ENCODE results near the gene ESYT1.

The ESYT1 gene

GRCh38 chr12:56158029-56158925, 30.2 kb downstream of the ESYT1 start, which contains the start of gene MYL6:
Gene MYL6 (plus strand): TSS chr12:56158359. CDS start chr12:56158402, 43 bp downstream.
- Histone ChIP-seq H3K9me3 (ENCODE audit: control insufficient read depth, low read length) (no peaks in the 10 kb centered on the region), H3K27ac (ENCODE audit: low read depth, low read length, severe bottlenecking) (peak within 1 kb of the TSS; percentile 88), H3K4me3 (ENCODE audit: extremely low read depth, insufficient read depth, low read length, poor library complexity, severe bottlenecking) (peak within 1 kb of the TSS; percentile 99), H3K4me1 (ENCODE audit: control insufficient read depth, insufficient read depth, low read length, poor library complexity, severe bottlenecking) (peaks cover 31% of the 10 kb centered on the region), H3K36me3 (ENCODE audit: control insufficient read depth, insufficient read depth, low read length) (peaks cover 73% of the 10 kb centered on the region)
- 1% methylated on average over 19 to 20 of the region's 30 CpGs for WGBS, 2 experiments (ENCODE audit: insufficient coverage in 2 of 2)

DNA sequence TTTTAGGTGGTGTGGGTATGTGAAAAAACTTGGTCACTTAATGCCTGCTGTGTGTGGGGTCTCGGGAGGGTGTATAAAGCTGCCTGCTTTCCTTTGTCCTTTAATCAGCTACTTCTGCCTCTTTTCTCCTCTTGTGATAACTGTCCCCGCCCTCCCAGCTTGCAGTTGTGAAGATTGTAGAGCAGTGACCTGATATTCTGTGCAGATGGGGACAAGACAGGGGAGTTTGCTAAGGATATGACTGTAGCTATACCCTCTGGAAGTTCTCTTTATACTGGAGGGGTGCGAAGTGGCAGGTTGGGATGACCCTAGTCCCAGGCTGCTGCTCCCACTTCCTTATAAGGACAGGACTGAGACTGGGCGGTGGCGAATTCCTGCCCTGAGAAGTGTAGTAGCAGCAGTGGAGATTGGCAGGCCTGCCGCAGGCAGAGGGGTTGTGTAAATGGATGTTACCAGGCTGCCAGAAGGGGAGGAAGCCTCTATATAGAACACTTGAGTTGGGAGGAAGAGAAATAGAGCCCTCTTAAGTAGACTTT, 30.9 kb downstream of the ESYT1 start:
- Histone ChIP-seq H3K27ac (ENCODE audit: low read depth, low read length, severe bottlenecking) (peak overlapping the region; percentile 88), H3K36me3 (ENCODE audit: control insufficient read depth, insufficient read depth, low read length) (peaks cover 78% of the 10 kb centered on the region), H3K4me3 (ENCODE audit: extremely low read depth, insufficient read depth, low read length, poor library complexity, severe bottlenecking) (peak overlapping the region; percentile 99), H3K9me3 (ENCODE audit: control insufficient read depth, low read length) (no peaks in the 10 kb centered on the region), H3K4me1 (ENCODE audit: control insufficient read depth, insufficient read depth, low read length, poor library complexity, severe bottlenecking) (peaks cover 25% of the 10 kb centered on the region)
- 0% methylated on average over 1 to 5 of the region's 6 CpGs for WGBS, 2 experiments (ENCODE audit: insufficient coverage in 2 of 2)

GRCh38 chr12:56159482-56160192, 31.6 kb downstream of the ESYT1 start:
- WGBS, 2 experiments (ENCODE audit: insufficient coverage in 2 of 2): 60 to 75% methylated on average over 6 to 7 of the region's 8 CpGs
- Histone ChIP-seq H3K9me3 (ENCODE audit: control insufficient read depth, low read length) (no peaks in the 10 kb centered on the region), H3K4me3 (ENCODE audit: extremely low read depth, insufficient read depth, low read length, poor library complexity, severe bottlenecking) (peak overlapping the region; percentile 99), H3K36me3 (ENCODE audit: control insufficient read depth, insufficient read depth, low read length) (peaks cover 82% of the 10 kb centered on the region), H3K4me1 (ENCODE audit: control insufficient read depth, insufficient read depth, low read length, poor library complexity, severe bottlenecking) (peaks cover 25% of the 10 kb centered on the region), H3K27ac (ENCODE audit: low read depth, low read length, severe bottlenecking) (peak overlapping the region; percentile 88)

DNA sequence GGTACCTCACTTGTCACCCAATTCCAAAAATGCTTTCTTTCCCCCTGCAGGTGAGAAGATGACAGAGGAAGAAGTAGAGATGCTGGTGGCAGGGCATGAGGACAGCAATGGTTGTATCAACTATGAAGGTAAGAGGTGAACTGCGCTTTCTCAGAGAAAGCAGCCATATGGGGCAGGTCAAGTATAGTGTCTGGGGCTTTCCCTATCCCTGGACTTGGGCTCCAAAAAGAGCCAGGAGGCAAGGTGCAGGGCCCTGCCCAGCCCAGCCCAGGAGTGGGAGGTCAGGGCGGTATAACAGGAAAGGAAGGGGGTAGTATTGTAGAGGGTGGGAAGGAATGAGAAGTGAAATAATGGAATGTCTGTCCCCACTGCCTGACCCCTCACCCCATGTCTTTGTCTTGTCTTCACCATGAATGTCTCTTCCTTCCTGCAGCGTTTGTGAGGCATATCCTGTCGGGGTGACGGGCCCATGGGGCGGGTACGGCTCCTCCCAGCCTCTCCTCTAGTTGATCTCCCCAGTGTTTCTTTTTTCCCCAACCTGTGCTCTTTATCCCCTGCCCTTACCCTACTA, 32.2 kb downstream of the ESYT1 start:
- Histone ChIP-seq H3K4me3 (ENCODE audit: extremely low read depth, insufficient read depth, low read length, poor library complexity, severe bottlenecking) (peak overlapping the region; percentile 99), H3K9me3 (ENCODE audit: control insufficient read depth, low read length) (no peaks in the 10 kb centered on the region), H3K4me1 (ENCODE audit: control insufficient read depth, insufficient read depth, low read length, poor library complexity, severe bottlenecking) (peaks cover 25% of the 10 kb centered on the region), H3K36me3 (ENCODE audit: control insufficient read depth, insufficient read depth, low read length) (peaks cover 82% of the 10 kb centered on the region), H3K27ac (ENCODE audit: low read depth, low read length, severe bottlenecking) (peak overlapping the region; percentile 88)
- WGBS, 2 experiments (ENCODE audit: insufficient coverage in 2 of 2): 80 to 81% methylated on average over 6 of the region's 7 CpGs

DNA sequence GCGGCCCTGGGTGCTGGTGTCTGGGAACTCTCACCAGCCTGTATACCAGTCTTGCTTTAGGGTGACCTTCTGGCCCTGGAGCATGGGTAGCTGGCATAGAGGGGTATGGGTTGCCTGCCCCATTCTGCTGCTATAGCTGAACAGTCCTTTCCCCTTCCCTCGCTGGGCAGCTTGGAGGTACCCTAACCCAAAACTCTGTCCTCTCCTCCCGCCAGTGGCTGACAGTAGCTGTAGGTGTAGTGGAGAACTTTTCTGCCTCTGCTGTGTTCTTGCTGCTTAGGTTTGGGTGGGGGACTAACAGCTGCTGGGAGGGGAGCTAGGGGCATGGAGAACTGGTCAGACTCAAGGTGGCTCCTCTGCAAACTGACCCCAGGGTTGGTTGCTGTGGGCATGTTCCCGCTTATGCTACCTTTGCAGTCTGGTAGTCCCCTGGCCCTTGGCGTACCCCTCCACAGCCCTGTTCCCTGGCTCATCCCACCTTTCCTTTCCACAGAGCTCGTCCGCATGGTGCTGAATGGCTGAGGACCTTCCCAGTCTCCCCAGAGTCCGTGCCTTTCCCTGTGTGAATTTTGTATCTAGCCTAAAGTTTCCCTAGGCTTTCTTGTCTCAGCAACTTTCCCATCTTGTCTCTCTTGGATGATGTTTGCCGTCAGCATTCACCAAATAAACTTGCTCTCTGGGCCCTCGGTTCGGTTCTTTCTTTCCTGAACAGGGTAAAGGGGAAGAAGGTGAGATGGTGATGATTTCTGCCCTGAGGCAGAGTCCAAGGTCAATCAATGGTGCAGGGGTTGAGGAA, 33.0 kb downstream of the ESYT1 start:
- 89 to 96% methylated on average over 4 to 5 of the region's 11 CpGs for WGBS, 2 experiments (ENCODE audit: insufficient coverage in 2 of 2)
- H3K27ac ChIP-seq (ENCODE audit: low read depth, low read length, severe bottlenecking): peak overlapping the region; percentile 88
- H3K9me3 ChIP-seq (ENCODE audit: control insufficient read depth, low read length): no peaks in the 10 kb centered on the region
- H3K4me3 ChIP-seq (ENCODE audit: extremely low read depth, insufficient read depth, low read length, poor library complexity, severe bottlenecking): peak overlapping the region; percentile 99
- H3K4me1 ChIP-seq (ENCODE audit: control insufficient read depth, insufficient read depth, low read length, poor library complexity, severe bottlenecking): peaks cover 25% of the 10 kb centered on the region
- H3K36me3 ChIP-seq (ENCODE audit: control insufficient read depth, insufficient read depth, low read length): peaks cover 82% of the 10 kb centered on the region

GRCh38 chr12:56161690-56162351, 33.8 kb downstream of the ESYT1 start:
- Histone ChIP-seq H3K9me3 (ENCODE audit: control insufficient read depth, low read length) (no peaks in the 10 kb centered on the region), H3K36me3 (ENCODE audit: control insufficient read depth, insufficient read depth, low read length) (peaks cover 81% of the 10 kb centered on the region), H3K4me1 (ENCODE audit: control insufficient read depth, insufficient read depth, low read length, poor library complexity, severe bottlenecking) (peaks cover 22% of the 10 kb centered on the region), H3K27ac (ENCODE audit: low read depth, low read length, severe bottlenecking) (peak overlapping the region; percentile 6), H3K4me3 (ENCODE audit: extremely low read depth, insufficient read depth, low read length, poor library complexity, severe bottlenecking) (no peak overlapping the region)
- 90 to 95% methylated on average over 5 to 9 of the region's 10 CpGs for WGBS, 2 experiments (ENCODE audit: insufficient coverage in 2 of 2)

DNA sequence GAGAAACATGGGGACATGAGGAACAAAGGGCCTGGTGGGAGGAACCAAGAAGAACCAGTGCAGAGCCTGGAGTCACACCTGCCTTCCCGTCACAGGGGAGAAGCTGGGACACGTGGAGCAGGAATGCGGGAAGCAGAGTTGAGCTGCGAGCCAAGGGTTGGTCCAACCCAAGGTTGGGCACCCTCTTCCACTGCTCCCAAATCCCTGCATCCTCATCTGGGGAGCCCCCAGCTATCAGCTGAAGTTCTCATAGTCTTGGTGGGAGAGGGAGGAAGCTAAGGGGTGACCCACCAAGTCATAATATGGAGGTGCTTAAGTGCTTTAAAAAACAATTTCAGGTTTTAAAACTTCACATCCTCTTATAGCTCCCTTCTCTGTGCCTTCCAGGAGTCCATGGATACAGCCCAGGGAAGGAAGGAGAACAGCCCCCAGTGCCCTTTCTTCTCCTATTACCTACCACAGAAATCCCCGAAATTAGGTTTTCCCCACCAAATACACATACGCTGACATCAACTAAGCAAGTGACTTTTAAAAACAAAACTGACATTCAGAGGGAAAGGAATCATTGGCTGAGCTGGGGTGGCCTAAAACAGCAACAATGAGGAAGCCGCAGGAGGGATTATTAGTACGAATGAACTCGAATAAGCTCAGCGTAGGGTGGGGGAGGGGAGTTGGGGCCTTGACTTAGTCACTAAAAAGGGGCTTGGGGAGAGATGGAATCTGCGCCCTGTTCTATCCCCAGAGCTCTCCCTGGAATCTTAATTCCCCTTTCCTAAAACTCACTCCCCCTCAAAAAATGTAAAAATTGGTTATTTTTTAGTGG, 34.6 kb downstream of the ESYT1 start:
- WGBS, 2 experiments (ENCODE audit: insufficient coverage in 2 of 2): 78 to 87% methylated on average over 3 to 7 of the region's 11 CpGs
- Histone ChIP-seq H3K36me3 (ENCODE audit: control insufficient read depth, insufficient read depth, low read length) (peaks cover 86% of the 10 kb centered on the region), H3K27ac (ENCODE audit: low read depth, low read length, severe bottlenecking) (peak overlapping the region; percentile 45), H3K4me1 (ENCODE audit: control insufficient read depth, insufficient read depth, low read length, poor library complexity, severe bottlenecking) (peaks cover 18% of the 10 kb centered on the region), H3K9me3 (ENCODE audit: control insufficient read depth, low read length) (no peaks in the 10 kb centered on the region), H3K4me3 (ENCODE audit: extremely low read depth, insufficient read depth, low read length, poor library complexity, severe bottlenecking) (no peak overlapping the region)

DNA sequence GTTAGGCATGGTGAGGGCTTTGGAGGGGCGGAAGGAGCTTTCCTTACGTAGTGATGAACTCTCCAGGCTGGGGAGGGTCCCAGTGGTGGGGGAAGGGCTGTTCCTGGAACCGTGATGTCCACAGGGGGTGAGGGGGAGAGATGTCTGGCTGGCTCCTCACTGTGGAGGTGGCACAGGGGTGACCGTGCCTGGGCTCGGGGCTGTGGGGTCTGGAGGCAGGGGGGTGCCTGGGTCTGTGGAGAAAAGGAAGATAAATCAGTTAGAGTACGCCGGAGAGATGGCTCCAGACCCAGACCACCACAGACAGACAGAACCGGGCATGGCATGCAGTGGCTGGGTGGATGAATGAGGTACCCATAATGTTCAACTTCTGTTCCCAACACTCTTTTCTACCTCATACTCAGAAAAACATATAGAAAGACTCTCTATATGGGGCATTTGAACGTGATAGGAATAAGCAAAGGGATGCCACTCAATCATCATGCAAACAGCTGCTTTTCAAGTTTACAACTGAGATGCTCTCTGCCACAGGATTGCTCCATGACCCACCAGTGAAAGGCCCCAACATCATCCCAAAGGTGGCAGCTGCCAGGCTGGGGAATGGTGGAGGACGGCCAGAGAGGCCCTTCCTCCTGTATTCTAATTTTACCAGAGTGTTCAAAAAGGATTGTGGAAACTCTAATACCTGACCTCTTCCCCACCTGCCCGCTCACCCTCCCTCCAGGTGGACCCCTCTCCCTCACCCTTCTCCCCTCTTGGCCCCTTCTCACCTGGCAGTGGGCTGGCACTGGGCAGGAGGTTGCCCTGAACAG, 35.7 kb downstream of the ESYT1 start:
- Histone ChIP-seq H3K4me1 (ENCODE audit: control insufficient read depth, insufficient read depth, low read length, poor library complexity, severe bottlenecking) (peaks cover 18% of the 10 kb centered on the region), H3K9me3 (ENCODE audit: control insufficient read depth, low read length) (no peaks in the 10 kb centered on the region), H3K4me3 (ENCODE audit: extremely low read depth, insufficient read depth, low read length, poor library complexity, severe bottlenecking) (no peak overlapping the region), H3K36me3 (ENCODE audit: control insufficient read depth, insufficient read depth, low read length) (peaks cover 93% of the 10 kb centered on the region), H3K27ac (ENCODE audit: low read depth, low read length, severe bottlenecking) (no peak overlapping the region)
- WGBS, 2 experiments (ENCODE audit: insufficient coverage in 2 of 2): 84 to 93% methylated on average over 3 to 9 of the region's 11 CpGs
